NCI-H524 treated with DMSO at 0.1 percent for 48 hours (cell line): ENCODE data around the gene FIS1.
"Not testable (repeated sequence)": the region's sequence is repeated elsewhere in the genome, so short reads cannot be mapped to it uniquely, and the experiment has no call there.

Source experiments
- DNase-seq: peaks from one replicate; lab custom pipeline; 2025; lab: John Stamatoyannopoulos, UW

FIS1 gene

GRCh38 chr7:101244375-101245146, at the start of gene FIS1:
TSS of gene FIS1 (minus strand) at chr7:101245081. CDS start at chr7:101245004, 77 bp downstream.
- peak; percentile 63 for DNase-seq

GRCh38 chr7:101294039-101294831, 49.4 kb upstream of the FIS1 start:
- DNase-seq: no peak

GRCh38 chr7:101293069-101294021, 48.5 kb upstream of the FIS1 start:
- DNase-seq: not testable (repeated sequence)

- DNase-seq: not testable (repeated sequence)
Observed at GRCh38 chr7:101292566-101292965, 47.7 kb upstream of the FIS1 start.

- not testable (repeated sequence) for DNase-seq
Observed at GRCh38 chr7:101290186-101291037, 45.5 kb upstream of the FIS1 start.

DNA sequence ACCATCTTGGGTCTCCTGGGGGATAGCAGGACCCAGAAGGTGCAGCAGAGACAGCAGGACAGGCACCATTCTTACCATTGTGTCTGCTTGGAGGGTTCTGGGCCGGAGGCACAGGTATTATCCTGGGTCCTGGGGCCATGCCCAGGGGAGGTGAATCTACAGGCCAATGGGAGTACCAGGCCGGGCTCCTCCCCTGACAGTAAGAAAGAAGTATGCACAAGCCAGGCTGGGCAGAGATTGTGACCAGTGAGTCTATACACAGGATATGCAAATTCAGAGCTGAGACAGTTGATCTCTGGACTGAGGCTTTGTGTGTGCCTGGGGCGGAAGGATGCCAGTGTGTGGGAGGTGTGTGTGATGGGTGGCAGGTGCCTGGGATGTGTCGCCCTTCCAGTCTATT, 44.8 kb upstream of the FIS1 start:
- DNase-seq: not testable (repeated sequence)

DNA sequence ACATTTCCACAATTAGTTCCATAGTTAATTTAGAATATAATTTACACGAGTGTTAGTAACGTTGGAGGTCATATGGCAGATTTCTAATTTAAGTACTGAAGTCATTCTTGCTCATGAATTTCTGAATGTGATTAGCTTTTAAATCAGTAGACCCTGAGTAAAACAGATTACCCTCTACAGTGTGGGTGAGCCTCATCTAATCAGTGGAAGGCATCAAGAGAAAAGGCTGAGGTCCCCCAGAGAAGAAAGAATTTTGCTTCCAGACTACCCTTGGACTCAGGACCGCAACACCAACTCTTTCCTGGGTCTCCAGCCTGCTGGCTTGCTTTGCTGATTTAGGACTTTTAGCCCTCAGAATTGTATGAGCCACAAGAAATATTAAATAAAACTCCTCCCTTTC, 43.6 kb upstream of the FIS1 start:
- DNase-seq: no peak

GRCh38 chr7:101287032-101287431, 42.2 kb upstream of the FIS1 start:
- no peak for DNase-seq

DNA sequence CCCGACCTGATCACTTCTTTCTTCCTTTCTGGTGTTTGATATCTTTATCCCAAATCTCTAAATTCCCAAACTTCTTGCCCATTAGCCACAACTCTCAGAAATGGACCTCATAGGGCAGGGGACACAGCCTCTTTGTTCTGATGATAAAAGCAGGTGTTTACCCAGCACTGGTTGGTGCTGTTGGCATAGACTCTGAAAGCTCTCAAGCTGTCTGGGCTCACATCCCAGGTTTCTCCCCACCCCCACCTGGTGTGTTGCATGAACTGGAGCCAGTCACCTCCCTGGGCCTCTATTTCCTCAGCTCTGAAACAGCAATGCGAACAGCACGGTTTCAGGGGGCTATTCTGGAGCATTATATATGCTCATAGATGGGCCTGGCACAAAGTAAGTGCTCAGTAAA, 41.0 kb upstream of the FIS1 start:
- DNase-seq: not testable (repeated sequence)

DNA sequence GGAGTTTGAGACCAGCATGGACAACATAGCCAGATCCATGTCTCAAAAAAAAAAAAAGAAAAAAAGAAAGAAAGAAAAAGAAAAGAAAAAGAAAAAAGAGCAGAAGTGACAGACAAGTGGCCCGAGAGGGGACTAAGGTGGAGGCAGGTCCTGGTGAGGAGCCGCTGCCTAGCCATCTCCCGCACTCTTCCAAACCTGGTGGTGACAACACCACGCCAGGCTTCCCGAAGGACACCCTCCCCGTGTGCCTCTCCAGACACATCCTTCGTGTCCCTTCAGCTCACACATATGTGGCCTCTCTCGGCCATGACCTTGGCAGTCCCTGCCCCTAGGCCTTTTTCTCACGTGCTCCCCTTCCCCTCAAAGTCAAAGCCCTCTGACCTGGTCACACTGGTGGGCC, 40.3 kb upstream of the FIS1 start:
- DNase-seq: no peak

- DNase-seq: not testable (repeated sequence)
Observed at GRCh38 chr7:101280912-101281311, 36.0 kb upstream of the FIS1 start.

GRCh38 chr7:101278461-101279292, 33.8 kb upstream of the FIS1 start:
- no peak for DNase-seq

DNA sequence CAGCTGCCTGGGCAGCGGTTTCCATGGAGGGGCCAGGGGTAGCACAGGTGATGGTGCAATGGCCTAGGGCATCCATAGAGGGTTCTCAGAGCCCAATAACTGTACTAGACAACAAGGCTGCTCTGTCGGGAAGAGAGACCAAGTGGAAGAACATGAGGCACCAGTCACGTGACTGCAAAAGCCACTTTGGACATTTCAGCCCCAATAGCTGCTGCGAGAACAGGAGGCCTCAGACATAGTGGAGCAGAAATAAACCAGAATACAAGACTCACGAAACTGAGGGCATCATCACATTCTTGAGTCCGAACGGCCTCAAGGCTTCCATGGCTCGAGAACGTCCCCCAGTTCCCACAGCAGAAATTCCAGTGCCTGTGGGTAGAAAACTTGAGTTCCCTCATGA, 32.3 kb upstream of the FIS1 start:
- no peak for DNase-seq

DNA sequence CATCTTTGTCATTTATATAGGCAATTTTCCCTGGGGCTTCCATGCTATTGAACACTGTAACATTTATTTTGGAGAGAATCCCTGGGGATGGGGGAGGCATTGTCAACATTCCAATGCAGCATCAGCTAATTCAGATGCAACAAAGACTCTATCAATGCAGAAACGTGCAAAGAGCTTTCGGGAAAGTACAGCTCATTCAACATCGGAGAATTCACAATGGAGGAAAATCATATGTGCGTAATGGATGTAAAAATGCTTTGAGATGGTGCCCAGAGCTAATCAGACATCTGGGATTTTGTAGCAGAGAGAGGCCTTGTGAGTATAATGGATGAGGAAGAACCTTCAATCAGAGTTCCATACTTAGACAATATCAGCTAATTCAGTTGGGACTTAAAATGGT, 28.3 kb upstream of the FIS1 start:
- no peak for DNase-seq

DNA sequence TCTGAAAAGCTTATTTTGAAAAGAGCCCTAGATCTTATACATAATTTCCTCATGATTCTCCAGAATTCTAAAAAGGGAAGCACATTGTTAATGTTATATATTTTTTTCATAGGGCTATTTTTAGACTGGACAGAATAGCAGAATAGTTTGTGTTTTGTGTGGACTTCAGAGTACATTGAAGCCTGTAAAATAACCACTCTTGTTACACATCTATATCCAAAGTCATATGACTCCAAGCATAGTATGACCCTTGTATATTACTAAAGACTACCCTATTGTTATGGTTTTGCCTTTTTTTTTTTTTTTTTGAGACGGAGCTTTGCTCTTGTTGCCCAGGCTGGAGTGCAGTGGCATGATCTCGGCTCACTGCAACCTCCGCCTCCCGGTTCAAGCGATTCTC, 26.1 kb upstream of the FIS1 start:
- DNase-seq: no peak

DNA sequence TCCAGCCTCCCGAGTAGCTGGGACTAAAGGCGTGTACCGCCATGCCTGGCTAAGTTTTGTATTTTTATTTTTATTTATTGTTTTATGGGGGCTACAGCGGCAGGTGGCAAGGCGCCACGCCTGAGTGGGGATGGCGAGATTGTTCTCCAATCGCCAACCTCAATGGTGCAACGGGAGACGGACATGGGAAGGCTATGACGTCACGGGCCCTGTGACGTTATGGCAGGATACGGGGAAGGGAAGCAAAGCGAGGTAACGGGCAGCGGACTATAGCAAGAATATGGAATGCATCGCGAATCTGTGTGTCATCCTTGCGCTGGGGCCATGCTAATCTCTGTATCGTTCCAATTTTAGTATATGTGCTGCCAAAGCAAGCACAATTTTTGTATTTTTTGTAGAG, 24.8 kb upstream of the FIS1 start:
- DNase-seq: no peak

GRCh38 chr7:101265622-101266516, 21.0 kb upstream of the FIS1 start:
- no peak for DNase-seq

- DNase-seq: not testable (repeated sequence)
Observed at GRCh38 chr7:101264102-101264706, 19.3 kb upstream of the FIS1 start.

DNA sequence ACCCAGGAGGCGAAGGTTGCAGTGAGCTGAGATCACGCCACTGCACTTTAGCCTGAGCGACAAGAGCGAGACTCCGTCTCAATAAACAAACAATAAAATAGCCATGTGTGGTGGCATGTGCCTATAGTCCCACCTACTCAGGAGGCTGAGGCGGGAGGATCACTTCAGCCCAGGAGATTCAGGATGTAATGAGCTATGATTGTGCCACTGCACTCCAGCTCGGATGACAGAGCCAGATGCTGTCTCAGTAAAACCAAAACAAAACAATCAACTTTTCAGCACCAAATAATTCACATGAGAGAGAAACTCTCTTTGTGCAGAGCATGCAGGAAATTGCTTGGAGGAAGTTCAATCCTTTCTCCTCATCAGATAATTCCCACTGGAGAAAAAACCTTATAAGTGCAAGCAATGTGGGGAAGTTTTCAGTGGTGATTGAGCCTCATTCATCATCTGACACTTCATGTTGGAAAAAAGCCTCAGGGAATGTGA, 13.4 kb upstream of the FIS1 start:
- no peak for DNase-seq
